Gastroesophageal sphincter (tissue), 3 donors: ENCODE results near the gene SYT11.

ENCODE experiments used
- CTCF ChIP-seq, 4 experiments: fragments of 200-600 bp in 2 of 4; fragments of 450-650 bp in 2 of 4; sonication (generic) in 1 of 4; IDR thresholded peaks; one replicate each; pipeline ENCODE4 v1.5.1; 2017 to 2019; ENCODE audit warnings: antibody characterized with exemption in 4 of 4, mild to moderate bottlenecking in 2 of 4, moderate library complexity in 2 of 4
- EP300 ChIP-seq: sonication (generic); formaldehyde crosslinking; IDR thresholded peaks from one replicate; pipeline ENCODE4 v1.6.1; 2017; ENCODE audit warnings: antibody characterized with exemption, mild to moderate bottlenecking
- POLR2A ChIP-seq, 2 donors: fragments of 450-650 bp; IDR thresholded peaks; one replicate each; pipeline ENCODE4 v1.6.1; 2017; ENCODE audit warnings: antibody characterized with exemption in 2 of 2, mild to moderate bottlenecking in 2 of 2, moderate library complexity in 1 of 2
- POLR2AphosphoS5 ChIP-seq: sonication (generic); formaldehyde crosslinking; IDR thresholded peaks from one replicate; pipeline ENCODE4 v1.6.1; 2017; ENCODE audit warnings: antibody characterized with exemption

- TF ChIP-seq POLR2AphosphoS5, result no peak
- no peak for TF ChIP-seq CTCF (IDR thresholded peaks at IDR 0.05)
- TF ChIP-seq EP300, result no peak
- no peak for TF ChIP-seq POLR2A (IDR thresholded peaks at IDR 0.05)
These were observed 22.9 kb downstream of the SYT11 start for GRCh38 chr1:155882235-155882634.
